HepG2 (cell line): ENCODE results near the gene AHCY. TPM values are rescaled to one million over a fixed set of nuclear protein-coding genes. Genes with fewer than 3 reads are reported as not detected.

Experiments
- CAMTA2 ChIP-seq: sonication (generic); formaldehyde crosslinking; IDR thresholded peaks from 2 replicates; pipeline ENCODE4 v1.4.0; 2020; ENCODE audit warnings: mild to moderate bottlenecking, missing genetic modification reagents, borderline replicate concordance
- DNMT1 ChIP-seq: sonication (generic); formaldehyde crosslinking; IDR thresholded peaks from 2 replicates; pipeline ENCODE4 v1.5.1; 2020; ENCODE audit warnings: mild to moderate bottlenecking, missing genetic modification reagents
- HIVEP1 ChIP-seq: sonication (generic); formaldehyde crosslinking; IDR thresholded peaks from 2 replicates; pipeline ENCODE4 v1.4.0; 2020; ENCODE audit warnings: mild to moderate bottlenecking, missing genetic modification reagents
- HNF1B ChIP-seq: sonication (generic); formaldehyde crosslinking; IDR thresholded peaks from 2 replicates; pipeline ENCODE4 v1.5.1; 2020; ENCODE audit warnings: mild to moderate bottlenecking, moderate library complexity, missing genetic modification reagents
- HOXA5 ChIP-seq: sonication (generic); formaldehyde crosslinking; IDR thresholded peaks from 2 replicates; pipeline ENCODE4 v1.4.0; 2020; ENCODE audit warnings: missing genetic modification reagents
- IKZF1 ChIP-seq: fragments of 450-650 bp; IDR thresholded peaks from 2 replicates; pipeline ENCODE4 v1.7.1; 2016
- IKZF4 ChIP-seq: sonication (generic); formaldehyde crosslinking; IDR thresholded peaks from 2 replicates; pipeline ENCODE4 v1.5.1; 2020; ENCODE audit warnings: borderline replicate concordance, mild to moderate bottlenecking, low read depth, missing genetic modification reagents; ENCODE audit errors: not compliant biosample characterization
- IRF2 ChIP-seq: IDR thresholded peaks from 2 replicates; pipeline ENCODE4 v1.6.1; 2018; ENCODE audit warnings: missing genetic modification reagents, missing compliant biosample characterization
- ISL2 ChIP-seq: sonication (generic); formaldehyde crosslinking; IDR thresholded peaks from 2 replicates; pipeline ENCODE4 v1.5.0; 2020; ENCODE audit warnings: missing genetic modification reagents
- JUND ChIP-seq: sonication (generic); formaldehyde crosslinking; IDR thresholded peaks from 2 replicates; pipeline ENCODE4 v1.8.0; 2022; ENCODE audit warnings: mild to moderate bottlenecking, missing genetic modification reagents
- NFIB ChIP-seq: sonication (generic); formaldehyde crosslinking; IDR thresholded peaks from 2 replicates; pipeline ENCODE4 v1.9.0; 2021; ENCODE audit warnings: missing genetic modification reagents, mild to moderate bottlenecking, borderline replicate concordance
- NR2C2 ChIP-seq: sonication (generic); formaldehyde crosslinking; IDR thresholded peaks from 2 replicates; pipeline ENCODE4 v1.4.0; 2020; ENCODE audit warnings: missing genetic modification reagents, mild to moderate bottlenecking, moderate library complexity, borderline replicate concordance
- NR2F2 ChIP-seq: IDR thresholded peaks from 2 replicates; pipeline ENCODE4 v1.6.1; 2012; ENCODE audit warnings: low read depth, inconsistent platforms, borderline replicate concordance
- RFXAP ChIP-seq: sonication (generic); formaldehyde crosslinking; IDR thresholded peaks from 2 replicates; pipeline ENCODE4 v1.4.0; 2020; ENCODE audit warnings: missing genetic modification reagents, borderline replicate concordance
- TAF1 ChIP-seq: sonication (generic); formaldehyde crosslinking; IDR thresholded peaks from 2 replicates; pipeline ENCODE4 v1.4.0; 2020; ENCODE audit warnings: missing genetic modification reagents
- TBX2 ChIP-seq: sonication (generic); formaldehyde crosslinking; IDR thresholded peaks from 2 replicates; pipeline ENCODE4 v1.5.0; 2020; ENCODE audit warnings: missing genetic modification reagents, mild to moderate bottlenecking, borderline replicate concordance
- TSC22D2 ChIP-seq: sonication (generic); formaldehyde crosslinking; IDR thresholded peaks from 2 replicates; pipeline ENCODE4 v1.5.1; 2020; ENCODE audit warnings: missing genetic modification reagents, mild to moderate bottlenecking, borderline replicate concordance
- ZNF180 ChIP-seq: sonication (generic); formaldehyde crosslinking; IDR thresholded peaks from 2 replicates; pipeline ENCODE4 v1.4.0; 2020; ENCODE audit warnings: low read depth, missing genetic modification reagents, borderline replicate concordance
- ZNF337 ChIP-seq: sonication (generic); formaldehyde crosslinking; IDR thresholded peaks from 2 replicates; pipeline ENCODE4 v1.5.1; 2020; ENCODE audit warnings: missing genetic modification reagents, low read depth, mild to moderate bottlenecking, borderline replicate concordance
- ZNF556 ChIP-seq: sonication (generic); formaldehyde crosslinking; IDR thresholded peaks from 2 replicates; pipeline ENCODE4 v1.4.0; 2020; ENCODE audit warnings: mild to moderate bottlenecking, missing genetic modification reagents, borderline replicate concordance
- ZNF562 ChIP-seq: sonication (generic); formaldehyde crosslinking; IDR thresholded peaks from 2 replicates; pipeline ENCODE4 v1.8.0; 2022; ENCODE audit warnings: missing genetic modification reagents, borderline replicate concordance
- ZNF563 ChIP-seq: sonication (generic); formaldehyde crosslinking; IDR thresholded peaks from 2 replicates; pipeline ENCODE4 v1.8.0; 2022; ENCODE audit warnings: mild to moderate bottlenecking, moderate library complexity, missing genetic modification reagents
- ZNF598 ChIP-seq: sonication (generic); formaldehyde crosslinking; IDR thresholded peaks from 2 replicates; pipeline ENCODE4 v1.5.1; 2020; ENCODE audit warnings: mild to moderate bottlenecking, missing genetic modification reagents, borderline replicate concordance
- ZNF878 ChIP-seq: sonication (generic); formaldehyde crosslinking; IDR thresholded peaks from 2 replicates; pipeline ENCODE4 v1.8.1; 2023; ENCODE audit warnings: mild to moderate bottlenecking, missing genetic modification reagents, moderate library complexity
- polyA plus RNA-seq, 8 experiments: library from polyadenylated mRNA; depleted of rRNA in 3 of 8; stranded (reverse) in 7 of 8; unstranded in 1 of 8; fragments of >200 nt; fragmentation: Illumina TruSeq in 4 of 8; extraction: Trizol in 4 of 8; gene quantifications; 2 replicates each; pipeline versions ENCODE4 v1.2.1 to v1.2.3, GENCODE V29; 2011 to 2016; ENCODE audit warnings: low read depth in 4 of 8, missing spikeins in 1 of 8, mixed read lengths in 1 of 8; ENCODE audit not compliant: insufficient read depth in 1 of 8
- total RNA-seq, 5 experiments: library from RNA; depleted of rRNA; stranded (reverse); fragments of >200 nt; fragmentation: Illumina TruSeq; extraction: Trizol; gene quantifications; 2 replicates each; pipeline ENCODE4 v1.2.3, GENCODE V29; 2016; ENCODE audit warnings: low read depth in 1 of 5
- TF ChIP-seq, protein P1 (sequence below): sonication (generic); formaldehyde crosslinking; IDR thresholded peaks from 2 replicates; pipeline ENCODE4 v1.5.0; 2020; ENCODE audit warnings: missing genetic modification reagents, mild to moderate bottlenecking, borderline replicate concordance
- TF ChIP-seq, protein P2 (sequence below): sonication (generic); formaldehyde crosslinking; IDR thresholded peaks from 2 replicates; pipeline ENCODE4 v1.8.0; 2022; ENCODE audit warnings: low read depth, missing genetic modification reagents

AHCY gene
- total and polyA plus RNA-seq, 2 of the 13 experiments (the other 11 are each of a cell fraction or from before 2014, with no cell fraction given), result 407 to 419 TPM

- TF ChIP-seq HNF1B, result peak; percentile 87
- TF ChIP-seq TAF1, result peak; percentile 34; the same call in 1 of the 2 replicates
- peak; percentile 65; the same call in 1 of the 2 replicates for TF ChIP-seq NR2C2
- peak; percentile 98 for TF ChIP-seq IRF2 (CRISPR knock-in tag)
- TF ChIP-seq NFIB (CRISPR knock-in tag), result no peak
- TF ChIP-seq NR2F2, result peak; percentile 75; the same call in 1 of the 2 replicates
- no peak for TF ChIP-seq ZNF562
- TF ChIP-seq HIVEP1, result no peak
- TF ChIP-seq, protein P1, sequence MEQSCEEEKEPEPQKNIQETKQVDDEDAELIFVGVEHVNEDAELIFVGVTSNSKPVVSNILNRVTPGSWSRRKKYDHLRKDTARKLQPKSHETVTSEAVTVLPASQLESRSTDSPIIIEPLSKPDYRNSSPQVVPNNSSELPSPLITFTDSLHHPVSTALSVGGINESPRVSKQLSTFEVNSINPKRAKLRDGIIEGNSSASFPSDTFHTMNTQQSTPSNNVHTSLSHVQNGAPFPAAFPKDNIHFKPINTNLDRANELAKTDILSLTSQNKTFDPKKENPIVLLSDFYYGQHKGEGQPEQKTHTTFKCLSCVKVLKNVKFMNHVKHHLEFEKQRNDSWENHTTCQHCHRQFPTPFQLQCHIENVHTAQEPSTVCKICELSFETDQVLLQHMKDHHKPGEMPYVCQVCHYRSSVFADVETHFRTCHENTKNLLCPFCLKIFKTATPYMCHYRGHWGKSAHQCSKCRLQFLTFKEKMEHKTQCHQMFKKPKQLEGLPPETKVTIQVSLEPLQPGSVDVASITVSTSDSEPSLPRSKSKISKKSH, result peak; percentile 75; the same call in 1 of the 2 replicates
- peak; percentile 94; the same call in 1 of the 2 replicates for TF ChIP-seq DNMT1 (CRISPR knock-in tag)
- peak; percentile 40; the same call in 1 of the 2 replicates for TF ChIP-seq HOXA5 (CRISPR knock-in tag)
- peak; percentile 59 for TF ChIP-seq IKZF4 (CRISPR knock-in tag)
- no peak for TF ChIP-seq ZNF180 (CRISPR knock-in tag)
- TF ChIP-seq ZNF337 (CRISPR knock-in tag), result 0 out of 2 replicates have a peak, but pooled peaks have one; percentile 42
- TF ChIP-seq, protein P2, sequence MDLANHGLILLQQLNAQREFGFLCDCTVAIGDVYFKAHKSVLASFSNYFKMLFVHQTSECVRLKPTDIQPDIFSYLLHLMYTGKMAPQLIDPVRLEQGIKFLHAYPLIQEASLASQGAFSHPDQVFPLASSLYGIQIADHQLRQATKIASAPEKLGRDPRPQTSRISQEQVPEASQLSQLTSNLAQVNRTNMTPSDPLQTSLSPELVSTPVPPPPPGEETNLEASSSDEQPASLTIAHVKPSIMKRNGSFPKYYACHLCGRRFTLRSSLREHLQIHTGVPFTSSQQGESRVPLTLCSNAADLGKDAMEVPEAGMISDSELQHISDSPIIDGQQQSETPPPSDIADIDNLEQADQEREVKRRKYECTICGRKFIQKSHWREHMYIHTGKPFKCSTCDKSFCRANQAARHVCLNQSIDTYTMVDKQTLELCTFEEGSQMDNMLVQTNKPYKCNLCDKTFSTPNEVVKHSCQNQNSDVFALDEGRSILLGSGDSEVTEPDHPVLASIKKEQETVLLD (CRISPR knock-in tag), result no peak
- TF ChIP-seq ZNF878 (CRISPR knock-in tag), result no peak
- peak; percentile 96; the same call in 1 of the 2 replicates for TF ChIP-seq ZNF556 (CRISPR knock-in tag)
- peak; percentile 57 for TF ChIP-seq ISL2 (CRISPR knock-in tag)
- no peak for TF ChIP-seq JUND (CRISPR knock-in tag)
- no peak for TF ChIP-seq CAMTA2
- TF ChIP-seq TBX2 (CRISPR knock-in tag), result peak; percentile 76; the same call in 1 of the 2 replicates
- TF ChIP-seq RFXAP (CRISPR knock-in tag), result no peak; the same call in 1 of the 2 replicates
- peak; percentile 95 for TF ChIP-seq TSC22D2 (CRISPR knock-in tag)
- peak; percentile 53; the same call in 1 of the 2 replicates for TF ChIP-seq ZNF563 (CRISPR knock-in tag)
- no peak for TF ChIP-seq IKZF1
- TF ChIP-seq ZNF598 (CRISPR knock-in tag), result peak; percentile 96
These were observed 9.5 kb upstream of the AHCY start (continued) for GRCh38 chr20:34312544-34313217.
